DND-41 (cell line): ENCODE data around the gene CLEC3B.

Experiments
- CTCF ChIP-seq: IDR thresholded peaks from 2 replicates; pipeline ENCODE4 v1.5.1; 2012; ENCODE audit warnings: borderline replicate concordance, low read length, moderate library complexity, mild to moderate bottlenecking; ENCODE audit not compliant: poor library complexity, severe bottlenecking; ENCODE audit errors: extremely low read depth
- EZH2 ChIP-seq: IDR thresholded peaks from 3 replicates; pipeline ENCODE4 v1.6.1; 2012; ENCODE audit warnings: borderline replicate concordance, low read depth, mild to moderate bottlenecking, moderate library complexity, low read length, inconsistent platforms; ENCODE audit not compliant: severe bottlenecking

GRCh38 chr3:45008117-45008516, 18.0 kb upstream of the CLEC3B start:
- TF ChIP-seq CTCF: no peak
- TF ChIP-seq EZH2: no peak
